HuH-7 (cell line): ENCODE results near the gene CTAGE6.
"Not testable (repeated sequence)": the region's sequence is repeated elsewhere in the genome, so short reads cannot be mapped to it uniquely, and the experiment has no call there.

ENCODE experiments used
- DNase-seq: peaks from one replicate; pipeline ENCODE4 v3.0.0; 2011; ENCODE audit warnings: low spot score

CTAGE6 gene

GRCh38 chr7:143757596-143757995 is at the start of gene CTAGE6:
Gene CTAGE6, minus strand, starts transcription at chr7:143757696. Its CDS starts 38 bp downstream, at chr7:143757658.
- not testable (repeated sequence) for DNase-seq

- DNase-seq, result not testable (repeated sequence)
Measured at GRCh38 chr7:143806664-143807071, 49.2 kb upstream of the CTAGE6 start.

GRCh38 chr7:143797896-143798290 is 40.4 kb upstream of the CTAGE6 start:
- not testable (repeated sequence) for DNase-seq

- not testable (repeated sequence) for DNase-seq
Measured at GRCh38 chr7:143797119-143797895, 39.8 kb upstream of the CTAGE6 start.

- not testable (repeated sequence) for DNase-seq
Measured at GRCh38 chr7:143795653-143796052, 38.2 kb upstream of the CTAGE6 start.

GRCh38 chr7:143792633-143793032 is 35.1 kb upstream of the CTAGE6 start:
- not testable (repeated sequence) for DNase-seq

- DNase-seq, result not testable (repeated sequence)
Measured at GRCh38 chr7:143785415-143786182, 28.1 kb upstream of the CTAGE6 start.

GRCh38 chr7:143779591-143779990 is 22.1 kb upstream of the CTAGE6 start:
- DNase-seq, result not testable (repeated sequence)

- not testable (repeated sequence) for DNase-seq
Measured at GRCh38 chr7:143772738-143773468, 15.4 kb upstream of the CTAGE6 start.

GRCh38 chr7:143767531-143767930 is 10.0 kb upstream of the CTAGE6 start:
- DNase-seq, result not testable (repeated sequence)

GRCh38 chr7:143765678-143766077 is 8.2 kb upstream of the CTAGE6 start:
- DNase-seq, result not testable (repeated sequence)

GRCh38 chr7:143763065-143763464 is 5.6 kb upstream of the CTAGE6 start:
- not testable (repeated sequence) for DNase-seq

GRCh38 chr7:143745340-143745739 is 12.2 kb downstream of the CTAGE6 start:
- not testable (repeated sequence) for DNase-seq

GRCh38 chr7:143737037-143737819 is 20.3 kb downstream of the CTAGE6 start:
- peak; percentile 40 for DNase-seq

GRCh38 chr7:143735962-143736361 is 21.5 kb downstream of the CTAGE6 start:
- DNase-seq, result no peak

- DNase-seq, result no peak
Measured at GRCh38 chr7:143733876-143734275, 23.6 kb downstream of the CTAGE6 start.

- no peak for DNase-seq
Measured at GRCh38 chr7:143728333-143728862, 29.1 kb downstream of the CTAGE6 start.

GRCh38 chr7:143727561-143727960 is 29.9 kb downstream of the CTAGE6 start:
- not testable (repeated sequence) for DNase-seq

- DNase-seq, result not testable (repeated sequence)
Measured at GRCh38 chr7:143726143-143726542, 31.4 kb downstream of the CTAGE6 start.

GRCh38 chr7:143720335-143720734 is 37.2 kb downstream of the CTAGE6 start:
- DNase-seq, result not testable (repeated sequence)

GRCh38 chr7:143715543-143716193 is 41.8 kb downstream of the CTAGE6 start:
- DNase-seq, result not testable (repeated sequence)
